ENCODE measurements around the gene FBN1.

- no peak for TF ChIP-seq CTCF (IDR thresholded peaks at IDR 0.05)
- TF ChIP-seq EZH2 (IDR thresholded peaks at IDR 0.05) = no peak
These were observed 108.0 kb downstream of the FBN1 start for GRCh38 chr15:48537271-48538113.

Data from neural progenitor cell (in vitro differentiated cells).